B cell (primary cell): ENCODE results near the gene AHRR. TPM values are rescaled to one million over a fixed set of nuclear protein-coding genes. Genes with fewer than 3 reads are reported as not detected.

Experiments
- ATAC-seq: fragments of 200-7000 bp; cut with Tn5 transposase; one replicate; pipeline ENCODE4 v1.10.0; 2021; ENCODE audit warnings: low read depth, mild to moderate bottlenecking, moderate number of reproducible peaks, moderate library complexity
- CTCF ChIA-PET: fragments of 350-600 bp; sonication (Branson Sonifier 250); formaldehyde crosslinking; loops from one replicate; lab custom pipeline; 2021; ENCODE audit warnings: antibody characterized with exemption, inconsistent platforms; lab: Charles Lee
- POLR2A ChIA-PET: fragments of 350-600 bp; sonication (Branson Sonifier 250); formaldehyde crosslinking; loops from one replicate; lab custom pipeline; 2021; ENCODE audit warnings: antibody characterized with exemption; lab: Charles Lee
- DNase-seq: peaks from one replicate; pipeline ENCODE4 v3.0.0; 2013
- H2AFZ ChIP-seq: 2 replicates; pipeline ENCODE4 v1.6.1; 2012; ENCODE audit warnings: mild to moderate bottlenecking, low read depth, low read length; ENCODE audit not compliant: insufficient read depth, poor library complexity, severe bottlenecking
- H3K27ac ChIP-seq, 2 donors: 1 replicate in 1 of 2; 2 replicates in 1 of 2; pipeline ENCODE4 v1.5.1; 2012 to 2013; ENCODE audit warnings: low read length in 2 of 2, mild to moderate bottlenecking in 2 of 2, moderate library complexity in 1 of 2
- H3K27me3 ChIP-seq, 4 experiments: fragments of 200-600 bp in 1 of 4; sonication (generic) in 1 of 4; replicated peaks in 1 of 4; 1 replicate in 2 of 4; 2 replicates in 2 of 4; pipeline versions ENCODE4 v1.6.1 to v1.7.0; 2013 to 2016; ENCODE audit warnings: low read length in 3 of 4, mild to moderate bottlenecking in 2 of 4, mixed read lengths in 1 of 4, moderate library complexity in 1 of 4; ENCODE audit not compliant: insufficient read depth in 4 of 4, control insufficient read depth in 3 of 4; ENCODE audit errors: control extremely low read depth in 1 of 4
- H3K36me3 ChIP-seq, 2 experiments: replicated peaks in 1 of 2; 1 replicate in 1 of 2; 2 replicates in 1 of 2; pipeline versions ENCODE4 v1.6.1 to v1.7.1; 2013; ENCODE audit warnings: low read length in 1 of 2; ENCODE audit not compliant: insufficient read depth in 2 of 2, control insufficient read depth in 1 of 2; ENCODE audit errors: control extremely low read depth in 1 of 2, extremely low read depth in 1 of 2
- H3K4me1 ChIP-seq, 2 donors: fragments of 200-600 bp in 1 of 2; sonication (generic) in 1 of 2; 1 replicate in 1 of 2; 2 replicates in 1 of 2; pipeline versions ENCODE4 v1.5.1 to v1.6.1; 2013 to 2017; ENCODE audit warnings: low read length in 2 of 2; ENCODE audit not compliant: control insufficient read depth in 2 of 2, insufficient read depth in 2 of 2
- H3K4me2 ChIP-seq: replicated peaks from 2 replicates; pipeline ENCODE3; 2012; ENCODE audit warnings: mild to moderate bottlenecking, low read depth, low read length; ENCODE audit not compliant: poor library complexity, severe bottlenecking
- H3K4me3 ChIP-seq, 5 experiments: fragments of 200-600 bp in 1 of 5; sonication (generic) in 1 of 5; 1 replicate in 3 of 5; 2 replicates in 2 of 5; pipeline versions ENCODE4 v1.5.1 to v1.7.0; 2011 to 2016; ENCODE audit warnings: low read length in 4 of 5, mild to moderate bottlenecking in 4 of 5, low read depth in 2 of 5, control low read depth in 1 of 5, moderate library complexity in 1 of 5; ENCODE audit not compliant: insufficient read depth in 1 of 5; ENCODE audit errors: control extremely low read depth in 1 of 5, extremely low read depth in 1 of 5
- H3K79me2 ChIP-seq: fragments of 200-600 bp; sonication (generic); one replicate; pipeline ENCODE4 v1.6.0; 2016; ENCODE audit warnings: low read length; ENCODE audit not compliant: control insufficient read depth, insufficient read depth
- H3K9ac ChIP-seq: fragments of 200-600 bp; sonication (generic); 2 replicates; pipeline ENCODE4 v1.6.1; 2017; ENCODE audit warnings: mild to moderate bottlenecking, low read length, moderate library complexity
- H3K9me3 ChIP-seq, 3 donors: one replicate each; pipeline versions ENCODE4 v1.6.1 to v1.7.1; 2013; ENCODE audit warnings: low read length in 2 of 3; ENCODE audit not compliant: control insufficient read depth in 2 of 3, insufficient read depth in 1 of 3; ENCODE audit errors: control extremely low read depth in 1 of 3
- H4K20me1 ChIP-seq: 2 replicates; pipeline ENCODE4 v1.6.0; 2012; ENCODE audit warnings: mild to moderate bottlenecking, low read length; ENCODE audit not compliant: insufficient read depth, control insufficient read depth, poor library complexity, severe bottlenecking
- H3K27ac Mint-ChIP-seq: one replicate; pipeline ENCODE4 v1.8.0; 2021; ENCODE audit warnings: mixed read lengths
- H3K27me3 Mint-ChIP-seq: one replicate; pipeline ENCODE4 v1.8.0; 2021; ENCODE audit warnings: mixed read lengths
- H3K4me1 Mint-ChIP-seq: one replicate; pipeline ENCODE4 v1.8.0; 2021; ENCODE audit warnings: mixed read lengths
- H3K4me3 Mint-ChIP-seq: one replicate; pipeline ENCODE4 v1.8.0; 2021; ENCODE audit warnings: mixed read lengths
- H3K9me3 Mint-ChIP-seq: one replicate; pipeline ENCODE4 v1.8.0; 2022; ENCODE audit warnings: mixed read lengths; ENCODE audit not compliant: insufficient read depth
- EZH2 ChIP-seq: IDR thresholded peaks from 2 replicates; pipeline ENCODE4 v1.6.1; 2012; ENCODE audit warnings: borderline replicate concordance, low read depth, mild to moderate bottlenecking, moderate library complexity, low read length; ENCODE audit not compliant: insufficient read depth, poor library complexity, severe bottlenecking
- WGBS: methylation state at CpG from one replicate; pipeline ENCODE4 v1.1.5; 2013; ENCODE audit warnings: missing lambda C conversion rate; ENCODE audit not compliant: insufficient coverage; 5-methylcytosine and 5-hydroxymethylcytosine counted together
- intact Hi-C: fragments of 100-400 bp; cut with micrococcal nuclease; formaldehyde crosslinking; loops from one replicate; pipeline ENCODE4 v1.10.0; 2022
- polyA plus RNA-seq: library from polyadenylated mRNA; depleted of rRNA; stranded (reverse); fragments of >200 nt; gene quantifications from 2 replicates; pipeline ENCODE4 v1.2.3, GENCODE V29; 2012
- total RNA-seq, 2 donors: library from RNA; stranded (reverse); fragments of 120-200 nt in 1 of 2; gene quantifications; 1 replicate in 1 of 2; 2 replicates in 1 of 2; pipeline versions ENCODE4 v1.2.3 to v1.2.4, GENCODE V29; 2013 to 2022
- TF ChIP-seq, protein P1 (sequence below): fragments of 200-600 bp; IDR thresholded peaks from one replicate; pipeline ENCODE4 v1.8.0; 2022; ENCODE audit warnings: antibody characterized with exemption, mild to moderate bottlenecking

The AHRR gene
- total and polyA plus RNA-seq, 2 donors (not counting 1 experiment from before 2014, with no cell fraction given): 0.13 to 1.7 TPM

DNA sequence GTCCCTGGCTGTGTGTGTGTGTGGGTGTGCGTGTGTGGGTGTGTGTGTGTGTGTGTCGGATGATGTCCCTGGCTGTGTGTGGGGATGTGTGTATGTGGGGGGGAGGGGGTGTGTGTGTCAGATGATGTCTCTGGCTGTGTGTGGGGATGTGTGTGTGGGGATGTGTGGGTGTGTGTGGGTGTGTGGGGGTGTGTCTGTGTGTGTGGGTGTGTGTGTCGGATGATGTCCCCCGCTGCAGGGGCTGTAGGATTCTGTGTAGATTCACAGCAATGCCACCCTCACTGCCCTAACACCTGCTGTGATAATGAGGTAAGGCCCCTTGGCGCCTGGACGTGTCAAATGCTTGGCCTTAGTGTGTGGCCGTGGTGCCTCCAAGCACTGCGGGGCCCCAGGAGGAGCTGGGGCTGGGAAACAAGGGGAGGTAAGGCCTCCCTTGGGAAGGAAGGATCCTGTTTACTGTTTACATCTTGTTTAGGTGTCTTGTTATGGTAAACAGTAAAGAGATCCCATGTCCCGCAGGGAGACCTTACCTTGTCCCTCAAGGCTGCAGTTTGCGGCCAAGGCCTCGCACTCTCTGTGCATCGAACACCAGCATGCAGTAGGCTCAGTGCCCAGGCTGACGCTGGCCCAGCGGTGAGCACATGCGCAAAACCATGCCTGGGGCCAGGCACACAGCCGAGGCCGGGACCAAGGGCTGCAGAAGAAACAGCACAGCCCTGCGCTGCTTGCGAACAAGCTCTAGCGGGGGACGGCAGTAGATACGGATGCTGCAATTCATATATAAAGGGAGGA is 24.1 kb downstream of the AHRR start:
- H3K9me3 Mint-ChIP-seq: no peaks in the 10 kb centered on the region
- TF ChIP-seq EZH2: no peak
- TF ChIP-seq, protein P1, sequence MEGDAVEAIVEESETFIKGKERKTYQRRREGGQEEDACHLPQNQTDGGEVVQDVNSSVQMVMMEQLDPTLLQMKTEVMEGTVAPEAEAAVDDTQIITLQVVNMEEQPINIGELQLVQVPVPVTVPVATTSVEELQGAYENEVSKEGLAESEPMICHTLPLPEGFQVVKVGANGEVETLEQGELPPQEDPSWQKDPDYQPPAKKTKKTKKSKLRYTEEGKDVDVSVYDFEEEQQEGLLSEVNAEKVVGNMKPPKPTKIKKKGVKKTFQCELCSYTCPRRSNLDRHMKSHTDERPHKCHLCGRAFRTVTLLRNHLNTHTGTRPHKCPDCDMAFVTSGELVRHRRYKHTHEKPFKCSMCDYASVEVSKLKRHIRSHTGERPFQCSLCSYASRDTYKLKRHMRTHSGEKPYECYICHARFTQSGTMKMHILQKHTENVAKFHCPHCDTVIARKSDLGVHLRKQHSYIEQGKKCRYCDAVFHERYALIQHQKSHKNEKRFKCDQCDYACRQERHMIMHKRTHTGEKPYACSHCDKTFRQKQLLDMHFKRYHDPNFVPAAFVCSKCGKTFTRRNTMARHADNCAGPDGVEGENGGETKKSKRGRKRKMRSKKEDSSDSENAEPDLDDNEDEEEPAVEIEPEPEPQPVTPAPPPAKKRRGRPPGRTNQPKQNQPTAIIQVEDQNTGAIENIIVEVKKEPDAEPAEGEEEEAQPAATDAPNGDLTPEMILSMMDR: no peak
- no peaks in the 10 kb centered on the region for H3K36me3 ChIP-seq
- no peaks in the 10 kb centered on the region for H3K79me2 ChIP-seq
- peaks cover 58% of the 10 kb centered on the region for H3K27me3 Mint-ChIP-seq
- H3K4me1 Mint-ChIP-seq: peaks cover 13% of the 10 kb centered on the region
- POLR2A ChIA-PET: no interaction called here
- DNase-seq (no peak), ATAC-seq (no peak)
- CTCF ChIA-PET: no interaction called here
- peaks cover 0 to 3% of the 10 kb centered on the region in 2 donors for H3K4me1 ChIP-seq
- no peaks in the 10 kb centered on the region for H4K20me1 ChIP-seq
- peaks cover 0 to 31% (median 18%) of the 10 kb centered on the region in 4 experiments for H3K27me3 ChIP-seq
- H3K9me3 ChIP-seq: peaks cover 0 to 11% (median 3%) of the 10 kb centered on the region in 3 donors
- no peak overlapping the region for H3K4me2 ChIP-seq
- no peak overlapping the region for H3K27ac ChIP-seq
- intact Hi-C loops: no loop called here
- H3K4me3 ChIP-seq: no peak overlapping the region
- H3K27ac Mint-ChIP-seq: no peak overlapping the region
- no peak overlapping the region for H3K9ac ChIP-seq
- WGBS: 83% methylated on average over 21 of the region's 22 CpGs
- H3K4me3 Mint-ChIP-seq: no peak overlapping the region
- H2AFZ ChIP-seq: no peak overlapping the region

DNA sequence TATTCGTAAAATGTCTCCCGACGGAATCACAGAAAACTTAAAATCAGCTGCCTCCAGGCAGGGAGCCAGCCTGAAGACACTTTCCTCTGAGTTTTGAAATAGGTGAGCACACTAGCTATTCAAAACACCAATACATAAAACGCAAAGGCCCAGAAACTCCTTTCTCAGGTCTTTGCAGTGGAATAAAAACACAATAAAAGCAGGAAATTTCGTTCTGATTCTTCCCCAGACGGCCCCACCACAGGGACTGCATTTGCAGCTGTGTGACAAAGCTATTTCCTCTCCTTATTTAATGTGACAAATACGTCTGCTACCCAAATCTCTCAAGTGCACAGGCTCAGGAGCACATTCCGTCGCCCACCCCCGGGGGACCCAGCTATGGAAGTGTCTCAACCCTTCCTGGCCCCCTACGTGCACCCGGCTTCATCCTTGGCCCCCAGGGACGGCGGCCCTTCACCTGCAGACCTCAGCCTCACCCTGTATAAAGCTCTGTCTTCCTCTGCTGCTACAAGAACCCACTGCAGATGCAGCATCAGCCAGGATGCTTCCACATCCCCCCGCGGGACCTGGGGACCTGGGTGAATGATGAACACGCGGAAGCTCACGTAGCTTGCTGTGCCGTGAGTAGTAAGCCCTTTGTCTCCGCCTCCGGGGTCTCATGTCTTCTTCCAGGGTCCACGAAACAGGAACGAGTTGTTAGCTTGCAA is 24.9 kb downstream of the AHRR start:
- POLR2A ChIA-PET: no interaction called here
- no peak overlapping the region for H2AFZ ChIP-seq
- no peak overlapping the region for H3K9ac ChIP-seq
- H3K79me2 ChIP-seq: no peaks in the 10 kb centered on the region
- Mint-ChIP-seq H3K27ac (no peak overlapping the region), H3K4me3 (no peak overlapping the region), H3K9me3 (no peaks in the 10 kb centered on the region), H3K27me3 (peaks cover 60% of the 10 kb centered on the region), H3K4me1 (peaks cover 13% of the 10 kb centered on the region)
- H4K20me1 ChIP-seq: no peaks in the 10 kb centered on the region
- no peak overlapping the region for H3K4me3 ChIP-seq
- H3K9me3 ChIP-seq: peaks cover 0 to 14% (median 3%) of the 10 kb centered on the region in 3 donors
- ATAC-seq (no peak), DNase-seq (no peak)
- no peak for TF ChIP-seq EZH2
- TF ChIP-seq, protein P1: no peak
- CTCF ChIA-PET: no interaction called here
- H3K36me3 ChIP-seq: no peaks in the 10 kb centered on the region
- intact Hi-C loops: no loop called here
- no peak overlapping the region for H3K4me2 ChIP-seq
- 1% methylated on average over 13 of the region's 24 CpGs for WGBS
- H3K4me1 ChIP-seq: peaks cover 0 to 3% of the 10 kb centered on the region in 2 donors
- peaks cover 0 to 36% (median 18%) of the 10 kb centered on the region in 4 experiments for H3K27me3 ChIP-seq
- no peak overlapping the region for H3K27ac ChIP-seq
